Stomach (tissue), 9 donors: ENCODE measurements around the gene ITPA. TPM values are rescaled to one million over a fixed set of nuclear protein-coding genes. Genes with fewer than 3 reads are reported as not detected.

Experiments used
- DNase-seq, 2 donors: peaks; one replicate each; pipeline versions ENCODE4 v3.0.0 to v3.0.0-alpha.2; 2013 to 2019
- H3K27ac ChIP-seq, 5 donors: fragments of 200-600 bp in 4 of 5; sonication (generic) in 4 of 5; one replicate each; pipeline ENCODE4 v1.5.1; 2013 to 2019; ENCODE audit warnings: mild to moderate bottlenecking in 1 of 5, moderate library complexity in 1 of 5
- H3K27me3 ChIP-seq, 3 donors: fragments of 200-600 bp; sonication (generic); one replicate each; pipeline ENCODE4 v1.5.1; 2017 to 2019; ENCODE audit warnings: mixed run types in 1 of 3
- H3K36me3 ChIP-seq, 4 donors: fragments of 200-600 bp; sonication (generic); 1 replicate in 3 of 4; 2 replicates in 1 of 4; pipeline ENCODE4 v1.5.1; 2016 to 2019
- H3K4me1 ChIP-seq, 4 donors: fragments of 200-600 bp; sonication (generic); one replicate each; pipeline ENCODE4 v1.5.1; 2016 to 2019
- H3K4me3 ChIP-seq, 4 donors: fragments of 200-600 bp; sonication (generic) in 3 of 4; one replicate each; pipeline ENCODE4 v1.5.1; 2016 to 2019; ENCODE audit warnings: mild to moderate bottlenecking in 1 of 4
- H3K9me3 ChIP-seq, 4 donors: fragments of 200-600 bp; sonication (generic); one replicate each; pipeline ENCODE4 v1.5.1; 2016 to 2019
- EP300 ChIP-seq: sonication (generic); formaldehyde crosslinking; IDR thresholded peaks from one replicate; pipeline ENCODE4 v1.6.1; 2017; ENCODE audit warnings: antibody characterized with exemption
- POLR2A ChIP-seq, 4 donors: fragments of 450-650 bp; IDR thresholded peaks; one replicate each; pipeline ENCODE4 v1.6.1; 2016; ENCODE audit warnings: antibody characterized with exemption in 4 of 4, control low read depth in 2 of 4, mild to moderate bottlenecking in 1 of 4, moderate library complexity in 1 of 4
- POLR2AphosphoS5 ChIP-seq, 3 donors: sonication (generic); formaldehyde crosslinking; IDR thresholded peaks; one replicate each; pipeline ENCODE4 v1.6.1; 2016; ENCODE audit warnings: antibody characterized with exemption in 3 of 3
- WGBS, 5 donors: extraction: QIAGEN DNeasy Blood & Tissue Kit in 3 of 5; methylation state at CpG; one replicate each; pipeline versions ENCODE4 v1.1.5 to v1.1.7; 2013 to 2018; 5-methylcytosine and 5-hydroxymethylcytosine counted together
- intact Hi-C: fragments of 100-400 bp; cut with DNase I; formaldehyde crosslinking; loops from one replicate; pipeline ENCODE4 v1.15.1; 2023; ENCODE audit warnings: low total_unique reads
- polyA plus RNA-seq, 3 donors: library from polyadenylated mRNA; stranded (reverse); fragments of 200-250 nt; gene quantifications; one replicate each; pipeline ENCODE4 v1.2.3, GENCODE V29; 2013
- total RNA-seq, 5 donors: library from RNA; depleted of rRNA; stranded (reverse); fragments of >200 nt; gene quantifications; one replicate each; pipeline versions ENCODE4 v1.1.0 to v1.2.3, GENCODE V29; 2014 to 2016
- TF ChIP-seq, protein P1 (sequence below), 7 experiments: fragments of 450-650 bp in 4 of 7; fragments of 200-600 bp in 3 of 7; sonication (generic) in 3 of 7; IDR thresholded peaks; one replicate each; pipeline ENCODE4 v1.5.1; 2016 to 2019; ENCODE audit warnings: antibody characterized with exemption in 7 of 7, control low read depth in 2 of 7, mild to moderate bottlenecking in 1 of 7
- donor health status: healthy with polysubstance abuse.
- donor health status: Bipolar disorder and iron deficiency.
- donor health status: healthy.

Gene ITPA
- total and polyA plus RNA-seq, 8 donors, result 11.1 to 105 (median 48.7) TPM

GRCh38 chr20:3172933-3173609 is 36.2 kb upstream of the ITPA start, which contains the start of gene LZTS3:
Gene LZTS3, minus strand, starts transcription at chr20:3173549. Its CDS starts 6,386 bp downstream, at chr20:3167163.
- no peaks in the 10 kb centered on the region for H3K9me3 ChIP-seq
- peak within 1 kb of the TSS; percentile 86 to 94 (median 90) for H3K4me3 ChIP-seq
- DNase-seq, result peak; percentile 71 to 94
- H3K27me3 ChIP-seq, result peaks cover 0 to 25% (median 3%) of the 10 kb centered on the region in 3 donors
- H3K36me3 ChIP-seq, result no peaks in the 10 kb centered on the region
- H3K27ac ChIP-seq, result peak within 1 kb of the TSS; percentile 83 to 92 (median 89)
- TF ChIP-seq POLR2A (IDR thresholded peaks at IDR 0.05) (no peak), POLR2AphosphoS5 (IDR thresholded peaks at IDR 0.05) (peak in 2 of 3 donors; percentile 2 to 15), EP300 (no peak)
- H3K4me1 ChIP-seq, result peaks cover 22 to 58% (median 35%) of the 10 kb centered on the region in 4 donors
- WGBS, 5 donors, result 0 to 1% (median 0%) methylated on average over 31 to 62 of the region's 62 CpGs; no CpG with 5 or more reads in 1 of the 5 donors
- intact Hi-C loops, result no loop called here

- peak overlapping the region; percentile 83 to 92 (median 89) for H3K27ac ChIP-seq
- WGBS, 5 donors, result 0 to 2% (median 1%) methylated on average over 32 to 84 of the region's 84 CpGs
- intact Hi-C loops, result no loop called here
- peak; percentile 95 to 97 for DNase-seq
- H3K36me3 ChIP-seq, result no peaks in the 10 kb centered on the region
- H3K4me3 ChIP-seq, result peak overlapping the region; percentile 86 to 94 (median 90)
- peaks cover 0 to 18% (median 3%) of the 10 kb centered on the region in 3 donors for H3K27me3 ChIP-seq
- TF ChIP-seq POLR2A (IDR thresholded peaks at IDR 0.05) (no peak), POLR2AphosphoS5 (IDR thresholded peaks at IDR 0.05) (peak in 1 of 3 donors; percentile 3)
- H3K9me3 ChIP-seq, result no peaks in the 10 kb centered on the region
- H3K4me1 ChIP-seq, result peaks cover 22 to 58% (median 38%) of the 10 kb centered on the region in 4 donors
These were observed 35.5 kb upstream of the ITPA start for GRCh38 chr20:3173610-3174441.

GRCh38 chr20:3174442-3175261 is 34.6 kb upstream of the ITPA start:
- Histone ChIP-seq H3K36me3 (no peaks in the 10 kb centered on the region), H3K27ac (peak overlapping the region; percentile 83 to 92 (median 89)), H3K9me3 (no peaks in the 10 kb centered on the region), H3K4me1 (peaks cover 22 to 59% (median 38%) of the 10 kb centered on the region in 4 donors), H3K27me3 (peaks cover 0 to 18% (median 3%) of the 10 kb centered on the region in 3 donors), H3K4me3 (peak overlapping the region; percentile 86 to 94 (median 90))
- TF ChIP-seq POLR2AphosphoS5 (IDR thresholded peaks at IDR 0.05) (peak in 1 of 3 donors; percentile 11), EP300 (no peak)
- intact Hi-C loops, result no loop called here
- WGBS, 5 donors, result 9 to 20% (median 11%) methylated on average over 13 of the region's 13 CpGs
- no peak for DNase-seq

GRCh38 chr20:3175270-3175669 is 34.0 kb upstream of the ITPA start:
- WGBS, 5 donors, result 25 to 42% (median 31%) methylated on average over 1 of the region's 1 CpG
- H3K4me1 ChIP-seq, result peaks cover 22 to 59% (median 38%) of the 10 kb centered on the region in 4 donors
- H3K27me3 ChIP-seq, result peaks cover 0 to 18% (median 3%) of the 10 kb centered on the region in 3 donors
- no peak for DNase-seq
- no peaks in the 10 kb centered on the region for H3K36me3 ChIP-seq
- H3K4me3 ChIP-seq, result peak overlapping the region in 3 of 4 donors; percentile 86 to 92 (median 87)
- TF ChIP-seq POLR2AphosphoS5 (IDR thresholded peaks at IDR 0.05), result no peak
- TF ChIP-seq, protein P1, sequence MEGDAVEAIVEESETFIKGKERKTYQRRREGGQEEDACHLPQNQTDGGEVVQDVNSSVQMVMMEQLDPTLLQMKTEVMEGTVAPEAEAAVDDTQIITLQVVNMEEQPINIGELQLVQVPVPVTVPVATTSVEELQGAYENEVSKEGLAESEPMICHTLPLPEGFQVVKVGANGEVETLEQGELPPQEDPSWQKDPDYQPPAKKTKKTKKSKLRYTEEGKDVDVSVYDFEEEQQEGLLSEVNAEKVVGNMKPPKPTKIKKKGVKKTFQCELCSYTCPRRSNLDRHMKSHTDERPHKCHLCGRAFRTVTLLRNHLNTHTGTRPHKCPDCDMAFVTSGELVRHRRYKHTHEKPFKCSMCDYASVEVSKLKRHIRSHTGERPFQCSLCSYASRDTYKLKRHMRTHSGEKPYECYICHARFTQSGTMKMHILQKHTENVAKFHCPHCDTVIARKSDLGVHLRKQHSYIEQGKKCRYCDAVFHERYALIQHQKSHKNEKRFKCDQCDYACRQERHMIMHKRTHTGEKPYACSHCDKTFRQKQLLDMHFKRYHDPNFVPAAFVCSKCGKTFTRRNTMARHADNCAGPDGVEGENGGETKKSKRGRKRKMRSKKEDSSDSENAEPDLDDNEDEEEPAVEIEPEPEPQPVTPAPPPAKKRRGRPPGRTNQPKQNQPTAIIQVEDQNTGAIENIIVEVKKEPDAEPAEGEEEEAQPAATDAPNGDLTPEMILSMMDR (IDR thresholded peaks at IDR 0.05), result no peak
- no peak for TF ChIP-seq POLR2A (IDR thresholded peaks at IDR 0.05)
- TF ChIP-seq EP300, result no peak
- H3K27ac ChIP-seq, result peak overlapping the region in 4 of 5 donors; percentile 83 to 92 (median 90)
- H3K9me3 ChIP-seq, result no peaks in the 10 kb centered on the region
- intact Hi-C loops, result no loop called here

GRCh38 chr20:3177746-3178485 is 31.4 kb upstream of the ITPA start:
- no peaks in the 10 kb centered on the region for H3K36me3 ChIP-seq
- intact Hi-C loops, result no loop called here
- peaks cover 12 to 51% (median 35%) of the 10 kb centered on the region in 4 donors for H3K4me1 ChIP-seq
- H3K9me3 ChIP-seq, result no peaks in the 10 kb centered on the region
- peaks cover 0 to 11% (median 3%) of the 10 kb centered on the region in 3 donors for H3K27me3 ChIP-seq
- no peak overlapping the region for H3K4me3 ChIP-seq
- TF ChIP-seq EP300, result no peak
- TF ChIP-seq POLR2AphosphoS5 (IDR thresholded peaks at IDR 0.05), result peak in 1 of 3 donors; percentile 47
- DNase-seq, result peak; percentile 52 to 57
- WGBS, 5 donors, result 35 to 46% (median 41%) methylated on average over 7 to 8 of the region's 8 CpGs
- H3K27ac ChIP-seq, result peak overlapping the region; percentile 13 to 59 (median 41)
